HG03060 (cell line): Measurements from ENCODE around the gene RNF223.

Experiments
- ATAC-seq: cut with Tn5 transposase; IDR thresholded peaks from one replicate; pipeline ENCODE4 v1.9.1; 2021; ENCODE audit warnings: low read depth, moderate number of reproducible peaks; ENCODE audit not compliant: unreplicated experiment

RNF223 gene

GRCh38 chr1:1073743-1074587 is at the start of gene RNF223:
RNF223 (minus strand) TSS chr1:1074306; CDS start chr1:1072566, 1,740 bp downstream.
- ATAC-seq: no peak

DNA sequence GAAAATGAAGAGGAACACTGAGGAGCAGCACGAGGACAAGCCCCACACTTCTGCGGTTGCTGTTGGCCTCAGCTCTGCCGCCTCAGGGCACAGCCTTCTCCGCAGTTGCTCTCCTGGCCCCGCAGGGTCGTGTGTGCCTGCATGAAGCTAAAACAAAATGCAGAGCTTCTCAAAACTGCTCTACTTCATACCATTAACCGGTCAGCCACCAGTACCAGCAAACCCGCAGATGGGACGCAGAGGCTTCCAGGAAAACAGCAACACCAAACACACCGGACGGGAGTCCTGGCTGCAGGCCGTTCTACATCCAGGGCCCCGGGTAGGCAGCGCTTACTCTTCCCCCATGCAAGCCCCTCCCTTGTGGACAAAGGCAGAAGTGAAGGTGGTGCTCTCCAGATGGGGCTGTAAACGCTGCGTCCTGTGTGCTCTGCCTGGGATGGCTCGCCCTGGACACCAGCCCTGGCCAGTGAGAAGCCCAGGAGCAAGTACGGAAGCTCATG is 48.9 kb upstream of the RNF223 start:
- ATAC-seq: no peak

GRCh38 chr1:1122078-1122811 is 48.1 kb upstream of the RNF223 start:
- no peak for ATAC-seq

DNA sequence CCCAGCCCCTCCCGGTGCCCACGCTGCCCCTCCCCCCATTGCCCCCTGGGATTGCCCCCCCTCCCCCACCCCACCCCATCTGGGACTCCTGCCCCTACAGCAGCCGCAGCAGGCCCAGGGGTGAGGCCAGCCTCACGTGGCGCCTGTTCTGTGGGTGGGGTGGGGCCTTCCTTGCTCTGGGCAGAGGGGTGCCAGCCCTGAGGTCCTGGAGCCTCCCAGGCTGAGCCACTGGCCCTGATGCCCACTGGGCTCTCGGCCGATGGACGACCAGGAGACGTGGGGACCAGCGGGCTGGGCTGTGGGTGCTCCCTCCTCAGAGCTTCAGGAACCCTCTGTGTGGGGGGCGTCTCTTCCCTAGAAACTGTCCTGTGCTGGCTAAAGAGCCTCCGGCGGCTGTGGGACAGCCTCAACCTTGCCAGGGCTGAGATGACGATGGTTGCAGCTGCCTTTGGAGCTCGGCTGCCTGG is 47.5 kb upstream of the RNF223 start:
- no peak for ATAC-seq

DNA sequence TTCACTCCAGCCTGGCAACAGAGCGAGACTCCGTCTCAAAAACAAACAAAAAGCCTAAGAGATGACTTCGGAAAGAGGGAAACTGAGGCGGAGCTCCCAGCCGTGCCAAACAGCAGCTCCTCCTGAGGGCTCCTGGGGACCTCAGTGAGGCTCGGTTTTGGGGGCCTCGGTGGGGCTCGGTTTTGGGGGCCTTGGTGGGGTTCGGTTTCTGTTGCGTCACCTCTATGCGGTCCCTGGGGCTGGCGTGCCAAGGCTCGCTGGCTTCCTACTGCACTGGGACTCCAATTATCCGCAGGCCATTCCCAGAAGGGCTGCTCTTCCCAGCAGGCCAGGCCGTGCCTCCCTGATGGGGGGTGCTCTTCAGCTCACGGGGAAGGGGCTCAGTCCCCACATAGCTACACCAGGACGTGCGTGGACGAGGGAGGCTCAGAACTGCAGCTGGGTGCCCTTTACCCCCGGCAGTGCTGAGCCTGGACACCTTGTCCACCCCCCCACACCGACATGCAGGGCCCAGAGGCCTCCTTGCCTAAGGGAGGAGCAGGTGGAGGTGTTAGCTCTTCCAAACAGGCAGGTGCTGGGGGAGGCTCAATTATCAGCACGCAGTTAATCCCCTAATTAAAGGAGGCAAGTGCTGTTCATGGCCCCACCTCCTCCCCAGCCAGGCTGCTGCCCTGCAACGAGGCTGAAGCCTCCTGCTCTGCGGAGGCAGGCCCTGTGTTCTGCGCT is 46.9 kb upstream of the RNF223 start:
- ATAC-seq: no peak

DNA sequence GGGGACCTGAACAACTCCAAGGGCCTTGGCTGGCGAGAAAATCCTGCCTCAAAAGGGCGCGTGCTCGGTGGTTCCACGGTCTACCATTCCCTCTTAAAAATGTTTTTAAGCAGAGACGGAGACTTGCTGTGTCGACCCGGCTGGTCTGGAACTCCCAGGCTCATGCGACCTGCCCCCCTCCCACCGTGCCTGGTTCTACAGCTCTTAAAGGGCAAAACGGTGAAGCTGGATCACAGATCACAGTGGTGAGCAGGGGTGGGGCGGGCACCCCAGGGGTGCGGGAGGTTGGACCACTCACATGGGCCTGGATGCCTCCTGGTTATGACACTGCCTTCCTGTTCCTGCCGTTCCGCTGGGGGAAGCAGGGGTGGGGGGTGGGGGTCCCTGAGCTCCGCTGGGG is 46.0 kb upstream of the RNF223 start:
- no peak for ATAC-seq

DNA sequence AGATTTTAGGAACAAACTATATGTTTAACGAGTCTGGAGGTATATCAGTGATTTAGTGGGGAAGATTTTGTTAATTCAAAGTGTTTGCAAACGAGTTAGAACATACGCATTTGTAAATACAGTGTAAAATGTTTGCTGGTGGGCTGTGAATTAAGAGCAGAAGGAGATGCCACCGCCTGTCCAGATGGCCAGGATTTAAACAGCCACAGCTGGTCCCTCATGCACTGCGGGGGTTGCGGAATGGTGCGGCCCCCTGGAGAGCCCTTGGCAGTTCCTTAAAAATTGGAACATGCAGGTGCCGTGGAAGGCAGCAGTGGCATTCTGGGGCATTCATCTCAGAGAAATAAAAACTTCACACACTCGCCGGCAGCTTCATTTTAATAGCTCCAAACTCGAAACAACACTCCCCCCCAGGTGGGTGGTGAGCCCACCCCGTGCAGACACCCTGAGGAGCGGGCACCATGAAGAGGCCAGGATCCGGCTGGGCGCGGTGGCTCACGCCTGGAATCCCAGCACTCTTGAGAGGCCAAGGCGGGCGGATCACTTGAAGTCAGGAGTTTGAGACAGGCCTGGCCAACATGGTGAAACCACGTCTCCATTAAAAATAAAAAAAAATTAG is 45.3 kb upstream of the RNF223 start:
- ATAC-seq: no peak

DNA sequence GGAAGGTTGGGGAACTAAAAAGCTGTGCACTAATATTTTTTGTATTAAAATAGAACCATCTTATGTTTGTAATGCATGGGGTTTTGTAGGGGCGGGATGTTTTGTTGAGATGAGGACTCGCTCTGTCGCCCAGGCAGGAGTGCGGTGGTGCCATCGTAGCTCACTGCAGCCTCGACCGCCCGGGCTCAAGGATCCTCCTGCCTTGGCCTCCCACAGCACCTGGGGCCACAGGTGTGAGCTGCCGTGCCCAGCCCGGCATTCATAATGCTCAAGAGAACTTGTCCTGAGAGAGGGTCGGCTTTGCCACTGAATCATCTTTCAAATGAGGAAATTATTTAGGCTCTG is 44.7 kb upstream of the RNF223 start:
- ATAC-seq: no peak

- no peak for ATAC-seq
Measured at GRCh38 chr1:1118011-1118875, 44.1 kb upstream of the RNF223 start.

- ATAC-seq: no peak
Measured at GRCh38 chr1:1117469-1117831, 43.3 kb upstream of the RNF223 start.

DNA sequence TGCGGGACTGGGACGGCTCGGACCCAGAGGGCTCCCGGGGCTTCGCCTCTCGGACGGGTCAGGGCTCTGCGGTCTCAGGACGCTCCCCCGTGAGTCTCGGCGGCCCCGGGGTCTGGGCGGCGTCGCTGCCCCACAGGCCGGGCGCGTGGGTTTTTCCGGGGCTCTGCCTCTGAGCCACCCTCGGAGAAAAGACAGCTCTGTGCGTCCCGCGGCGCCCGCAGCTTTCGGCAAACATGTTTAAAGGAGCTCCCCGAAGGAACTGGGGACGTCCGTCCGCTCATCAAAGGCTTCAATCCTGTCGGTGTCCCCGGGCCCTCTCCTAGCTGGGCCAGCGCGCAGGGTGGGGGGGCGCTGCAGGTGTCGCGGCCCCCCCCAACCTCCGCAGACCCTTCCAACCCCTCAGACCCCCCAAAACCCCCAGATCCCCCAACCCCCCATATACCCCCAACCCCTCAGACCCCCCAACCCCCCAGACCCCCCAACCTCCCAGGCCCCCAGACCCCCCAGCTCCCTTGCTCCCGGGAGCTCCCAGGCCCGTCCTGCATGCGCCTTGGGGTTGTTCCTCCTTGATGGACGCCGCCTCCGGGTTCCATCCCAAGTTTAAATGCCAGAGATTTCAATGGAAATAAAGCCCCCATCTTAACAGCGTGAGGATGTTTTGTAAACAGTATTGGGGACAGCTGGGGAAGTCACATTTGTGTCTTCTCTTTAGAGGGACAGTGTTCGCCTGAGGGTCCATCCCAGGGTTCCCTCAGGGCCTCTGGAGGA is 42.8 kb upstream of the RNF223 start:
- ATAC-seq: no peak

GRCh38 chr1:1115786-1116700 is 41.9 kb upstream of the RNF223 start, which contains the start of gene C1orf159:
C1orf159 (minus strand) TSS chr1:1116089; CDS start chr1:1091543, 24,546 bp downstream.
- peak; percentile 78 for ATAC-seq

GRCh38 chr1:1115136-1115785 is 41.2 kb upstream of the RNF223 start:
- no peak for ATAC-seq

DNA sequence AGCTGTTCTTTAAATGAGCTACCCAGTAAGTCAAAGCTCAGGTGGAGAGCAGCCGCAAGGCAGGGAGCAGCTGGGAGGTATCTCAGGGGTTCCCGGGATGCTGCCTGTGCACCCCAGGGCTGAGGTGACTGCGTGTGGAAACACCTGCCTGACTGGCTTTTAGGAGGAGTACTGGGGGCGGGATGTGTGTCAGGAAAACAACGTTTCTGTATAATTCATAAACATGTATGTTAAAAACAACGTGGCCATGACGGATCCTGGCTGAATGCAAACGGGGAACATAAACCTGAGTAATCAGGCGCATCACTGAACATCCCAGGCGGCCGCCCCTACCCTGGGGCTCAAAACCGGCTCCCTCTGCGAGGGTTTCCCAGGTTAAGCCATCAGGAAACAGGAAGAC is 40.3 kb upstream of the RNF223 start:
- ATAC-seq: no peak

GRCh38 chr1:1112237-1112985 is 38.3 kb upstream of the RNF223 start:
- ATAC-seq: no peak

- ATAC-seq: no peak
Measured at GRCh38 chr1:1111516-1112236, 37.6 kb upstream of the RNF223 start.
